SK-N-SH treated with all-trans-retinoic acid at 6 μM for 48 hours (cell line): ENCODE measurements around the gene DOCK2.

Experiments
- ATAC-seq: fragments of 200-7000 bp; cut with Tn5 transposase; 3 replicates; pipeline ENCODE4 v1.9.1; 2020; ENCODE audit warnings: mild to moderate bottlenecking, moderate library complexity
- ARNTL ChIP-seq: fragments of 450-650 bp; formaldehyde crosslinking; IDR thresholded peaks from 2 replicates; pipeline ENCODE4 v1.5.0; 2020; ENCODE audit warnings: low read depth, mild to moderate bottlenecking, moderate library complexity, borderline replicate concordance
- BACH2 ChIP-seq: fragments of 250-450 bp; sonication (Bioruptor Pico); IDR thresholded peaks from 2 replicates; pipeline ENCODE4 v1.9.0; 2021; ENCODE audit warnings: mild to moderate bottlenecking, borderline replicate concordance
- GLIS3 ChIP-seq: fragments of 250-450 bp; sonication (Bioruptor Pico); IDR thresholded peaks from 2 replicates; pipeline ENCODE4 v1.5.0; 2020; ENCODE audit warnings: mild to moderate bottlenecking, moderate library complexity
- ISL1 ChIP-seq: fragments of 250-450 bp; sonication (Bioruptor Pico); IDR thresholded peaks from 2 replicates; pipeline ENCODE4 v2.1.2; 2022; ENCODE audit warnings: mild to moderate bottlenecking, moderate library complexity
- OSR1 ChIP-seq: fragments of 250-450 bp; sonication (Bioruptor Pico); IDR thresholded peaks from 2 replicates; pipeline ENCODE4 v1.8.0; 2022; ENCODE audit warnings: moderate library complexity, mild to moderate bottlenecking, inconsistent platforms
- RARB ChIP-seq: fragments of 250-450 bp; sonication (Bioruptor Pico); IDR thresholded peaks from 2 replicates; pipeline ENCODE4 v1.8.0; 2021; ENCODE audit warnings: mild to moderate bottlenecking, moderate library complexity
- SNAI2 ChIP-seq: fragments of 250-450 bp; sonication (Bioruptor Pico); IDR thresholded peaks from 2 replicates; pipeline ENCODE4 v1.5.0; 2020; ENCODE audit warnings: mild to moderate bottlenecking, moderate library complexity
- TCF4 ChIP-seq: fragments of 250-450 bp; sonication (Bioruptor Pico); IDR thresholded peaks from 2 replicates; pipeline ENCODE4 v1.8.0; 2021; ENCODE audit warnings: mild to moderate bottlenecking, moderate library complexity, borderline replicate concordance
- TOX ChIP-seq: fragments of 250-450 bp; sonication (Bioruptor Pico); IDR thresholded peaks from 2 replicates; pipeline ENCODE4 v1.8.0; 2021; ENCODE audit warnings: mild to moderate bottlenecking, moderate library complexity, borderline replicate concordance
- ZC3H10 ChIP-seq: fragments of 250-450 bp; sonication (Bioruptor Pico); IDR thresholded peaks from 2 replicates; pipeline ENCODE4 v1.5.1; 2021; ENCODE audit warnings: mild to moderate bottlenecking, moderate library complexity
- ZFP3 ChIP-seq: fragments of 250-450 bp; sonication (Bioruptor Pico); IDR thresholded peaks from 2 replicates; pipeline ENCODE4 v1.5.0; 2020; ENCODE audit warnings: mild to moderate bottlenecking, moderate library complexity
- ZNF565 ChIP-seq: fragments of 450-650 bp; formaldehyde crosslinking; conservative IDR thresholded peaks from 2 replicates; pipeline ENCODE4 v1.5.0; 2020; ENCODE audit warnings: low read depth, mild to moderate bottlenecking, moderate library complexity
- ZNF70 ChIP-seq: fragments of 450-650 bp; formaldehyde crosslinking; IDR thresholded peaks from 2 replicates; pipeline ENCODE4 v1.5.0; 2020; ENCODE audit warnings: mild to moderate bottlenecking, moderate library complexity
- ZNF8 ChIP-seq: fragments of 450-650 bp; formaldehyde crosslinking; IDR thresholded peaks from 2 replicates; pipeline ENCODE4 v1.5.0; 2020; ENCODE audit warnings: mild to moderate bottlenecking, moderate library complexity
- TF ChIP-seq, protein P1 (sequence below): fragments of 250-450 bp; sonication (Bioruptor Pico); IDR thresholded peaks from 2 replicates; pipeline ENCODE4 v1.8.0; 2020; ENCODE audit warnings: mild to moderate bottlenecking, moderate library complexity, borderline replicate concordance
- TF ChIP-seq, protein P2 (sequence below): fragments of 250-450 bp; sonication (Bioruptor Pico); IDR thresholded peaks from 2 replicates; pipeline ENCODE4 v1.5.0; 2020; ENCODE audit warnings: mild to moderate bottlenecking, moderate library complexity
- TF ChIP-seq, protein P3 (sequence below): fragments of 250-450 bp; sonication (Bioruptor Pico); IDR thresholded peaks from 2 replicates; pipeline ENCODE4 v1.5.1; 2021; ENCODE audit warnings: mild to moderate bottlenecking, moderate library complexity
- TF ChIP-seq, protein P4 (sequence below): fragments of 250-450 bp; sonication (Bioruptor Pico); IDR thresholded peaks from 2 replicates; pipeline ENCODE4 v1.8.0; 2021; ENCODE audit warnings: low read depth, mild to moderate bottlenecking, moderate library complexity, borderline replicate concordance
- TF ChIP-seq, protein P5 (sequence below): fragments of 250-450 bp; sonication (Bioruptor Pico); IDR thresholded peaks from 2 replicates; pipeline ENCODE4 v1.5.1; 2020; ENCODE audit warnings: low read depth, mild to moderate bottlenecking, moderate library complexity

The DOCK2 gene

DNA sequence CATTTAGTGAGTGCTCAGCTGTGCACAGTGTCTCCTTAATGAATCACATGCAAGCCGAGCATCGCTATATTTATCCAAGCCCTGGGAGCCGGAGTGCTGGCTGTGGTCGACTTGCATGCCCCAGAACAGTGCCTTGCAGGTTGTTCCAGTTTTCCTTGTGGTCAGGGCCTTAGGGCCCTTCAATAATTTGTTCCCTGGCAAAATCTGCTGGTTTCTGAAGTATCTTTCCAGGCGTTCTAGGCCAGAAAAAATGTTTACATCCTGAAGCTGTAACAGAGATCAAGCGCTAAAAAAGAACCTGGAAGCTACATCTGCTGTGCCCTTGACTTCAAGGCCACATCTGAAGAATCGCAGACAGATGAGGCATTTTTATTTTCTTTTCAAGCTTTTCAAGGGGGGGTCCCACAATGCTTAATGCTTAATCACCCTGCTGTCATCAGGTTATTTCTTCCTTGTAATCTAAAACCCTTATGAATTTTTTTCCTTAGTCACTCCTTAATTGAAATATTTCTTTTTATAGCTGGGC is 105.8 kb downstream of the DOCK2 start (continued):
- no peak for TF ChIP-seq RARB
- TF ChIP-seq, all 23 proteins: peak for 0

DNA sequence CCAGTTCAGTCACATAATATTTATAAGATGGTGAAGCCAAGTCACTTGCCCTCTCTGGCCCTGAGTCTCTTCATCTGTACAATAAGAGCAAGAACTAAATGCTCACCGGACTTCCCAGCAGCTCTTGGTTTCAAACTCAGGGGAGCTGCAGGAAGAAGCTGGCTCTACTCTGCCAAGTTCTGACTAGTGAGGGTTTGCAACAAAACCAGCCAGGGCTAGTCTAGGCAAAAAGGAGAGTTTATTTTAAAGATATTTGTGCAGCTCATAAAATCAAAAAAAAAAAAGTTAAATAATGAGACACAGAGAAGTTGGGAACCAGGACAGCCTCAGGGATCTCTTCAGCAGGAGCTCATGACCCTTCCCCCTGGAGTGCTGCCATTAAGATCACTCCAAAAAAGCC is 107.3 kb downstream of the DOCK2 start:
- no peak for TF ChIP-seq GLIS3 (CRISPR knock-in tag)
- no peak for TF ChIP-seq ZNF70
- TF ChIP-seq TOX (CRISPR knock-in tag): no peak
- ATAC-seq: no peak

DNA sequence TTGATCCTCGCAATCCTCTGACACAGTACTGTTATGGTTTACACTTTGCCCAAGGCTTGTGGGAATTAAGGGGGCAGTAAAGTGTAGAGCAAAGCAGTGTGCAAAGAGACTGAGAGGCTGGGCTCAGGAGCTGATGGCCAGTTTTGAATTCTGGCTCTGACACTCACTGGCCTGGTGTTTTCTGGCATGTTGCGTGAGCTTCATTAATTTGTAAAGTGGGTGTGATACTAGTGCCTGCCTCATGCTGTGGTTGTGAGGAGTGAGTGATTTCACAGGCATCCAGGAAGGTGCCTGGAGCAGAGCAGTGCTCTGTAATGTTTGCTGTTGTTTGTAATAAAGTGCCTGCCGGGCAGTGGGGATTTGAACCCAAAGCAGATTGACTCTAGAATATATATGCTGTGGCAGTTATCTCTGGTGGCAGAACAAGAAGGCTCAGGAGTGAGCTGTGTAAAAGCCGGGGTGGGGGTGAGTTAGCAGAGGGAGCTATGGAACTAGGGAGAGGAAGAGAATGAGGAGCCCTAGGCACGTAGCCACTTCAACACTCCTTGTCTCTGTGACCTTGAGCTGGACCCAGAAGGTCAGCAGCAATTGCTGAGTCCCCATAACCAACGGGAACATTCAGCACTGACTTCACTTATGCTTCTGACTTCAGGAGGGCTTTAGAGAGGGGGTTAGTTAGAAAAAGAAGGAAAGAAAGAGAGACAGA is 108.5 kb downstream of the DOCK2 start:
- 0 out of 3 replicates have a peak, but pooled peaks have one; percentile 18 for ATAC-seq
- TF ChIP-seq ARNTL (CRISPR knock-in tag) (no peak), BACH2 (CRISPR knock-in tag) (no peak), SNAI2 (CRISPR knock-in tag) (no peak), ISL1 (CRISPR knock-in tag) (no peak), TOX (CRISPR knock-in tag) (no peak), OSR1 (no peak), ZNF70 (no peak), GLIS3 (CRISPR knock-in tag) (no peak), TCF4 (no peak), ZNF8 (CRISPR knock-in tag) (no peak), ZNF565 (no peak), ZFP3 (CRISPR knock-in tag) (no peak)
- TF ChIP-seq, protein P1, sequence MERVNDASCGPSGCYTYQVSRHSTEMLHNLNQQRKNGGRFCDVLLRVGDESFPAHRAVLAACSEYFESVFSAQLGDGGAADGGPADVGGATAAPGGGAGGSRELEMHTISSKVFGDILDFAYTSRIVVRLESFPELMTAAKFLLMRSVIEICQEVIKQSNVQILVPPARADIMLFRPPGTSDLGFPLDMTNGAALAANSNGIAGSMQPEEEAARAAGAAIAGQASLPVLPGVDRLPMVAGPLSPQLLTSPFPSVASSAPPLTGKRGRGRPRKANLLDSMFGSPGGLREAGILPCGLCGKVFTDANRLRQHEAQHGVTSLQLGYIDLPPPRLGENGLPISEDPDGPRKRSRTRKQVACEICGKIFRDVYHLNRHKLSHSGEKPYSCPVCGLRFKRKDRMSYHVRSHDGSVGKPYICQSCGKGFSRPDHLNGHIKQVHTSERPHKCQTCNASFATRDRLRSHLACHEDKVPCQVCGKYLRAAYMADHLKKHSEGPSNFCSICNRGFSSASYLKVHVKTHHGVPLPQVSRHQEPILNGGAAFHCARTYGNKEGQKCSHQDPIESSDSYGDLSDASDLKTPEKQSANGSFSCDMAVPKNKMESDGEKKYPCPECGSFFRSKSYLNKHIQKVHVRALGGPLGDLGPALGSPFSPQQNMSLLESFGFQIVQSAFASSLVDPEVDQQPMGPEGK (CRISPR knock-in tag): no peak
- TF ChIP-seq, protein P2, sequence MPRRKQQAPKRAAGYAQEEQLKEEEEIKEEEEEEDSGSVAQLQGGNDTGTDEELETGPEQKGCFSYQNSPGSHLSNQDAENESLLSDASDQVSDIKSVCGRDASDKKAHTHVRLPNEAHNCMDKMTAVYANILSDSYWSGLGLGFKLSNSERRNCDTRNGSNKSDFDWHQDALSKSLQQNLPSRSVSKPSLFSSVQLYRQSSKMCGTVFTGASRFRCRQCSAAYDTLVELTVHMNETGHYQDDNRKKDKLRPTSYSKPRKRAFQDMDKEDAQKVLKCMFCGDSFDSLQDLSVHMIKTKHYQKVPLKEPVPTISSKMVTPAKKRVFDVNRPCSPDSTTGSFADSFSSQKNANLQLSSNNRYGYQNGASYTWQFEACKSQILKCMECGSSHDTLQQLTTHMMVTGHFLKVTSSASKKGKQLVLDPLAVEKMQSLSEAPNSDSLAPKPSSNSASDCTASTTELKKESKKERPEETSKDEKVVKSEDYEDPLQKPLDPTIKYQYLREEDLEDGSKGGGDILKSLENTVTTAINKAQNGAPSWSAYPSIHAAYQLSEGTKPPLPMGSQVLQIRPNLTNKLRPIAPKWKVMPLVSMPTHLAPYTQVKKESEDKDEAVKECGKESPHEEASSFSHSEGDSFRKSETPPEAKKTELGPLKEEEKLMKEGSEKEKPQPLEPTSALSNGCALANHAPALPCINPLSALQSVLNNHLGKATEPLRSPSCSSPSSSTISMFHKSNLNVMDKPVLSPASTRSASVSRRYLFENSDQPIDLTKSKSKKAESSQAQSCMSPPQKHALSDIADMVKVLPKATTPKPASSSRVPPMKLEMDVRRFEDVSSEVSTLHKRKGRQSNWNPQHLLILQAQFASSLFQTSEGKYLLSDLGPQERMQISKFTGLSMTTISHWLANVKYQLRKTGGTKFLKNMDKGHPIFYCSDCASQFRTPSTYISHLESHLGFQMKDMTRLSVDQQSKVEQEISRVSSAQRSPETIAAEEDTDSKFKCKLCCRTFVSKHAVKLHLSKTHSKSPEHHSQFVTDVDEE (CRISPR knock-in tag): no peak
- TF ChIP-seq, protein P3, sequence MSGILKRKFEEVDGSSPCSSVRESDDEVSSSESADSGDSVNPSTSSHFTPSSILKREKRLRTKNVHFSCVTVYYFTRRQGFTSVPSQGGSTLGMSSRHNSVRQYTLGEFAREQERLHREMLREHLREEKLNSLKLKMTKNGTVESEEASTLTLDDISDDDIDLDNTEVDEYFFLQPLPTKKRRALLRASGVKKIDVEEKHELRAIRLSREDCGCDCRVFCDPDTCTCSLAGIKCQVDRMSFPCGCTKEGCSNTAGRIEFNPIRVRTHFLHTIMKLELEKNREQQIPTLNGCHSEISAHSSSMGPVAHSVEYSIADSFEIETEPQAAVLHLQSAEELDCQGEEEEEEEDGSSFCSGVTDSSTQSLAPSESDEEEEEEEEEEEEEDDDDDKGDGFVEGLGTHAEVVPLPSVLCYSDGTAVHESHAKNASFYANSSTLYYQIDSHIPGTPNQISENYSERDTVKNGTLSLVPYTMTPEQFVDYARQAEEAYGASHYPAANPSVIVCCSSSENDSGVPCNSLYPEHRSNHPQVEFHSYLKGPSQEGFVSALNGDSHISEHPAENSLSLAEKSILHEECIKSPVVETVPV (CRISPR knock-in tag): no peak
- TF ChIP-seq, protein P4, sequence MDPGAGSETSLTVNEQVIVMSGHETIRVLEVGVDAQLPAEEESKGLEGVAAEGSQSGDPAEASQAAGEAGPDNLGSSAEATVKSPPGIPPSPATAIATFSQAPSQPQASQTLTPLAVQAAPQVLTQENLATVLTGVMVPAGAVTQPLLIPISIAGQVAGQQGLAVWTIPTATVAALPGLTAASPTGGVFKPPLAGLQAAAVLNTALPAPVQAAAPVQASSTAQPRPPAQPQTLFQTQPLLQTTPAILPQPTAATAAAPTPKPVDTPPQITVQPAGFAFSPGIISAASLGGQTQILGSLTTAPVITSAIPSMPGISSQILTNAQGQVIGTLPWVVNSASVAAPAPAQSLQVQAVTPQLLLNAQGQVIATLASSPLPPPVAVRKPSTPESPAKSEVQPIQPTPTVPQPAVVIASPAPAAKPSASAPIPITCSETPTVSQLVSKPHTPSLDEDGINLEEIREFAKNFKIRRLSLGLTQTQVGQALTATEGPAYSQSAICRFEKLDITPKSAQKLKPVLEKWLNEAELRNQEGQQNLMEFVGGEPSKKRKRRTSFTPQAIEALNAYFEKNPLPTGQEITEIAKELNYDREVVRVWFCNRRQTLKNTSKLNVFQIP (CRISPR knock-in tag): no peak
- TF ChIP-seq, protein P5, sequence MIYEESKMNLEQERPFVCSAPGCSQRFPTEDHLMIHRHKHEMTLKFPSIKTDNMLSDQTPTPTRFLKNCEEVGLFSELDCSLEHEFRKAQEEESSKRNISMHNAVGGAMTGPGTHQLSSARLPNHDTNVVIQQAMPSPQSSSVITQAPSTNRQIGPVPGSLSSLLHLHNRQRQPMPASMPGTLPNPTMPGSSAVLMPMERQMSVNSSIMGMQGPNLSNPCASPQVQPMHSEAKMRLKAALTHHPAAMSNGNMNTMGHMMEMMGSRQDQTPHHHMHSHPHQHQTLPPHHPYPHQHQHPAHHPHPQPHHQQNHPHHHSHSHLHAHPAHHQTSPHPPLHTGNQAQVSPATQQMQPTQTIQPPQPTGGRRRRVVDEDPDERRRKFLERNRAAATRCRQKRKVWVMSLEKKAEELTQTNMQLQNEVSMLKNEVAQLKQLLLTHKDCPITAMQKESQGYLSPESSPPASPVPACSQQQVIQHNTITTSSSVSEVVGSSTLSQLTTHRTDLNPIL (CRISPR knock-in tag): no peak
- TF ChIP-seq, all 23 proteins: peak for 0

DNA sequence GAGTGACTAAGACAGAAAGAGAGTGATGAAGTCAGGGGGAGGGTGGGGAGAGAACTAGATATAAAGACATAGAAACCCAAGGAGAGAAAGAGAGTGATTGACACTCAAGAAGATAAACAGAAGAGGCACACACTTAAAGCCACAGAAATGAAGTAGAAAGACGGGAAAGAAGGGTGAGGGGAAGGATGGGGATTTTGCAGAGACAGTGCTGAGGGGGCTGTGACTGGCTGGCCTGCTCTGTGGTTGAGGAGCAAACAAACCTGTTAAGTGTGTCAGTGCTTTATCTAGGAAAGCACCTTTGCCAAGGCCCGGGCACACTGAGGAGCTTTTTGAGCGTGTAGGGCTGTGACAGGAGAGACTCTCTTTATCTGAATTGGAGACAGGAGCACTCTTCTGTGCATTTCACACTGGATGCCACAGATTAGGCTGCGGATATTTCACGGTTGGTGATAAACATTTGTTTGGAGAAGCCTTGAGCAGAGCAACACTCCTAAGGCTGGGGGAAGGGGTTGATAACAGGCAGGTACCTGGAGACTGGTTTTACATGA is 109.1 kb downstream of the DOCK2 start:
- TF ChIP-seq, protein P1 (CRISPR knock-in tag): no peak
- no peak for TF ChIP-seq SNAI2 (CRISPR knock-in tag)
- TF ChIP-seq ARNTL (CRISPR knock-in tag): no peak
- no peak for TF ChIP-seq ZC3H10 (CRISPR knock-in tag)
- no peak for TF ChIP-seq TCF4
- TF ChIP-seq ZNF565: no peak
- TF ChIP-seq OSR1: no peak
- ATAC-seq: no peak
